HG03521 (cell line): Measurements from ENCODE around the gene ADM2.

Experiments used
- ATAC-seq: cut with Tn5 transposase; IDR thresholded peaks from one replicate; pipeline ENCODE4 v1.9.1; 2021; ENCODE audit warnings: mild to moderate bottlenecking, moderate library complexity; ENCODE audit not compliant: unreplicated experiment

ADM2 gene

GRCh38 chr22:50445071-50445879 lies 36.1 kb upstream of the ADM2 start:
- ATAC-seq, result no peak

GRCh38 chr22:50445880-50446707 lies 35.2 kb upstream of the ADM2 start:
- no peak for ATAC-seq

- ATAC-seq, result no peak
These were observed 34.4 kb upstream of the ADM2 start for GRCh38 chr22:50446708-50447575.

DNA sequence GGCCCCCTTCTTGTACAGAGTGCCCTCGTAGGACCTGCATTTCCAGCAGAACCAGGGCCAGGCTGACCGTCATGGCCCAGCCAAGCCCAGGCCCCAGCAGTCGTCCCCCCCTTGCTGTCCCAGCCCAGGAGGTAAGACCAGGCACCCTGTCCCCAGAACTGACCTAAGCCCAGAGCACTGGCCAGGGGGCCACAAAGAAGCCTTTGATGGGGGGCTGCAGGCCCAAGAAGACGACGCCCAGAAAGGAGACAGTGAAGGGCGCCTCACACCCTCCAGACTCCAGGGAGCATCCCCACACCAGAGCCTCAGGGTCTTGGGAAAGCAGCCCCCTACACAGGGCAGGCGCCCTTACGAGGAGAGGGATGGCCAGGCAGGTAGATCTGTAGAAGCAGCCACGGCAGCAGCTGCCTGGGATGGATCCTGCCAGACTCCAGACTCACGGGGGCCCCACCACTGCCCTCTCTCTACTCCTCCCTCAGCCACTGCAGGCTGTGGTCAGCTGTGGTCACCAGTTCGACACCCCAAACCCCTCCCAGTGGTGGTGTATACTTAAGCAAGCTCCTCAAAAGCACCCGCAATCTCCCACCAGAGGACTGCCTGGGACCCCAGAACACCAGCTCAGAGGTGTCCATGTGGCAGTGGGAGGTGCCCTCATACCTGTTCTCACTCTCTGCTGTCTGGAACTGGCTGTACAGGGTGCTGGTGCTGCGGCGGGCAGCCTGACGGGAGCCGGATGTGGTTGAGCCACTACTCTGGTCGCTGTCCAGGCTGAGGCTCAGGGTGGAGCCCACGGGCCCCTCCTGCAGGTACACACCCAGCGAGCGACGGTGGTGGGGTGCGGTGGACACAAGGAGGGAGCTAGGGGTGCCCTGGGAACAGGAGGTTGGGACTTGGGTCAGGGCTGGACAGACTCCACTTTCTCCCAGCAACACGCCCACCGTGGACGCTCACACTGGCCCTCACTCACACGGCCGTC lies 33.5 kb upstream of the ADM2 start:
- no peak for ATAC-seq

DNA sequence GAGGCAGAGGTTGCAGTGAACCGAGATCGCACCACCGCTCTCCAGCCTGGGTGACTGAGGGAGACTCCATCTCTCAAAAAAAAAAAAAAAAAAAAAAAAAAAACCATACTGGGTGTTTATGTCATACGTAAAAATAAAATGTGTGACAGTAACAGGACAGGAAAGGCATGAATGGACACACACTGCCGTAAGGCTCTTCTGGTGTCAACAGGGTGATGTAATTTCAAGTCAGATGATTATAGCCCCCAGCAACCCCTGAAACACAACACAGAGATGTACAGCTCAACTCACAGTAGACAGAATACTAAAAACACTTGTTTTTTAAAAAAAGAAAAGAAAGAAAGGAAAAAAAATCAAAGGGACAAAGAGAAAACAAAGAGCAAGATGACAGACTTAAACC lies 28.7 kb upstream of the ADM2 start:
- ATAC-seq, result no peak

DNA sequence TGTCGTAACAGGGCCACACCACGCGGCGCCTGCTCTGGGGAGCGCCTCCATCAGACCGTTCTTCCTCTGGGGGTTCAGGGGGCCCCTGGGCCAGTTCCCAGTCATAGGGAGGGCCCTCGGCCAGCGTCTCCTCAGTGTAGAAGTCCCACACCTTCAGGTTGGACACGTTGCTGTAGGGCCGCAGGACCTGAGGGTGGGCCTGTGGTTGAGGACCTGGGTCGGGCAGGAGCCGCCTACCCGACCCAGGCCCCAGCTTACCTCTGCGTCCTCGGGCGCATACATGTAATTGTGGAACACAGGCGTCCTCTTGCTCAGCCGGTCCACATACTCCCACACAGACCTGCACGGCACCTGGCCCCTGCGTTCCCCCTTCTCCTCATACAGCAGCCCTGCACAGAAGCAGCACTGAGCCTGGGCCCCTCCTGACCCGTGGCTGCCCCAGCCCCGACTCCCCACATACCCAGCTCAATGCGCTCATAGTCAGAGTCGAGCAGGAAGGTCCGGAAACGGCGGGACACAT lies 26.7 kb upstream of the ADM2 start:
- ATAC-seq, result no peak

DNA sequence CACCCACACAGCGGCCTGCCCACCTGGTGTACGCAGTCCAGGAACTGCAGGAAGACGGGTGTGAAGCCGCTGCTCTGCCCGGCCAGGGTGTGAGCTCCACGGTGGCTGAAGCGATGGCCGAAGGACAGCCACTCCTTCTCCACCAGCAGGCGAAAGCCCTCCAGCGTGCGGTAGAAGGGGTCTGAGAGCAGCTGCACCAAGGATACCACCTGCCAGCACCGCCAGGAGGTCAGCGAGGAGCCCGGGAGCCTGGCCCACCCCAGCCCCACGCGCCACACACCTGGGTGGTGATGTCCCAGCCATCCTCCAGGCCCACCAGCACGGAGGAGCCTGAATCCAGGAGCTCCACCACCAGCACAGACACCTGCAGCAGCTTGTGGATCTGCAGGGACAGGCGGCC lies 26.1 kb upstream of the ADM2 start:
- ATAC-seq, result no peak

DNA sequence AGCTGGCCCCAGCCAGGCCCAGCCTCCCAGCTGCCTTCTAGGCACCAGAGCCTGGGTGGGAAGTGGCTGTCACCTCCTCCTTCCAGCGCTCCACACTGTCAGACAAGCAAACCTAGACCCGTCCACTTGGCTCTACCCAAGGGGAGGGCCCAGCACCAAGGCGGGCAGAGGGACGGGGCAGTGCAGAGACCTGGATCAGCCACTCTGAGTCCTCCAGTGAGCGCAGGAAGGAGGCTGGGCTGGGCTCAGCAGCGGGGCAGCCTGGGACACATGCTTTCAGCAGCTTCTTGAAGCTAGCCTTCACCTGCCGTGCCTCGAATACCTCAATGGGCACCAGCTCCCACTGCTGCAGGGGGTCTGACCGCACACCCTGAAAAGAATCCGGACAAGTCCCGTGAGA lies 25.3 kb upstream of the ADM2 start:
- ATAC-seq, result no peak

DNA sequence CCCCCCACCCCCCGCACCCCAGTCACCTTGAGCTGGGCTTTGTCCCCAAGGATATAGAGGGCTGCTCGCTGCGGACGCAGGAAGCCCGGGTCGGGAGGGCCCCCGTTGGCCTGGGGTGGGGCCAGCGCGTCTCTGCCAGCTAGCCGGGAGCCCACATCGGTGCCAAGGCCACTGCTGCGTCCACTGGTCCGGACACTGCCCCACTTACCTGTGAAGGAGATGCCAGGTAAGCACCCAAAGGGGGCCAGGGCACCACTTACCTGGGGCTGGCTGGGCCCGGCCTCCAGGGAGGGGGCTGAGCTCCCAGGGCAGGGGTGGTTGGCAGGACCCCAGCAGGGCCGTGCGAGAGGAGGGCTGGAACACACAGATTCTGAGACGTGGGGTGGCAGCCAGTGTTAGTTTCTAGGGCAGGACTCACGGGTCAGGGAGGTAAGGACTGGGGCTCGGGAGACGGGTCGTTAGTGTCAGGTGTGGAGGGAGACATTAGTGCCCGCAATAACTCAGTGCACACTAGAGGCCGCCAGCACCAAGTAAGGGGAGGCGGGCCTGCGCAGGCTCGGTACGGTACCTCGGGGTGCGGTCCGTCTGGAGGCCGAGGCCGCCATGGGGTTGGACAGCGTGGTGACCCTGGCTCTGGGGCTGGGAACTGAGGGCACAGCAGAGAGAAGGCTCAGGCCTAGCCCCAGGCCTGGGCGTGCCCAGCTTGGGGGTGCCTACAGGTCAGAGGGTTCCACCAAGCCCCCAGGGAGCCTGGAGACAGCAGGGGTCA lies 24.7 kb upstream of the ADM2 start:
- no peak for ATAC-seq

DNA sequence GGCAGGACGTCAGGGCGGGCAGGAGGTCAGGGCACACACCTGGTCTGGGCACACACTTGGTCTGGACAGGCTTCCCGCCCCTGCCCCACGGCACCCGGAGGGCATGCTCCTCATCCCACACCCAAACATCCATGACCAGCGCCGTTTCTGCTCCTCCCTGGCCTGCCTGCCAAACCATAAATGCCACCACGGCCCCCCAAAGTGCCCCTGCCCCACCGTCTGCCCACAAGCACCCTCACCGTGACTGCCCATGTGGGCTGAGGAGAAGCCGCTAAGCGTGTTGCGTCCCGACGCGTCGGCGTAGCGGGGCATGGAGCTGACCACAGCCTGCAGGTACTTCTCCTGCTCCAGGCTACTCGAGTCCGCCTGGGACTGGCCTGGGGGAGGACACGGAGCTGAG lies 22.3 kb upstream of the ADM2 start:
- ATAC-seq, result no peak

DNA sequence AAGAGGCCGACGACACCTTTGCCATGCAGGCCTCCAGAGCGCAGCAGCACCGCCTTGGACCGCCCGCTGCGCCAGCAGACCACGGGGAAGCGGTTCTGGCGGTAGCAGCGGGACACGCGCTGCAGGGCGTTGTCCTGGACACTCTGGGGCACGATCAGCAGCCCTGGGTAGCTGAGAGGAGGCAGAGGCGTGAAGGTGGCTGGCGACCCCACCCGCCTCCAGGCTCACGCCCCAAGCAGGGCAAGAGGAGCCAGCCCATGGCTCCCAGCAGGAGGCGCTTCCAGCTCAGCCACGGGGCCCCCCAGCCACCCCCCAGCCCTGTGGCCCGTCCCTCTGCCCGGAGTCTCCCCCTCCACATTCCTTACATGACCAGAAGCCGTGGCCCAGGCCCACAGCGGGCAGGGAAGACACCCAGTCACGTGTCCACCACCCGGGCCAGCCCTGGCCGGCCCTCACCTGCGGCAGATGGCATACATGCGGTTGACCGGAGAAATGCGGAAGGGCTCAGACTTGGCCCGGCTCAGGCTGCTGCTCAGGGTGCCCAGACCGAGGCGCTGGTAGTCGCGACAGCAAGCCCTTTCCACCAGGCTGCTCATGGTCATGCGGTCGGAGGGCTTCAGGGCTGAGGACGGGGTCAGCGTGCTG lies 21.7 kb upstream of the ADM2 start:
- no peak for ATAC-seq

DNA sequence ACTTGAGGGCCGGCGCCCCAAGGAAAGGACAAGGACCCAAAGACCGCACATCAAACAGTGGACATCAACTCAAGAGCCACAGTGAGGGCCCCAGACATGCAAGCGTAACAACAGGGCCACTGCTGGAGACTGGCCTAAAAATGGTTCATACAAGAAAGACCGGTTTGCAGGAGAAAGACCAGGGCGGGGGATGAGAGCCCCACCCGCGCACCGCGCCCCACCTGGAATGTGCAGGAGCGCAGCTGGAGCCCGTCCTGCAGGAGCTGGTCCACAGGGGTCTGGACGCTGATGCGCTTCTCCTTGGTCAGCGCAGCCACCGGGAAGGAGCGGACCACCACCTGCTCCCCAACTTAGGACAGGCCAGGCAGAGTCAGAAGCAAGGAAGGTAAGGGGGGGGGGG lies 20.4 kb upstream of the ADM2 start:
- ATAC-seq, result no peak

- no peak for ATAC-seq
These were observed 19.8 kb upstream of the ADM2 start for GRCh38 chr22:50461536-50461935.

DNA sequence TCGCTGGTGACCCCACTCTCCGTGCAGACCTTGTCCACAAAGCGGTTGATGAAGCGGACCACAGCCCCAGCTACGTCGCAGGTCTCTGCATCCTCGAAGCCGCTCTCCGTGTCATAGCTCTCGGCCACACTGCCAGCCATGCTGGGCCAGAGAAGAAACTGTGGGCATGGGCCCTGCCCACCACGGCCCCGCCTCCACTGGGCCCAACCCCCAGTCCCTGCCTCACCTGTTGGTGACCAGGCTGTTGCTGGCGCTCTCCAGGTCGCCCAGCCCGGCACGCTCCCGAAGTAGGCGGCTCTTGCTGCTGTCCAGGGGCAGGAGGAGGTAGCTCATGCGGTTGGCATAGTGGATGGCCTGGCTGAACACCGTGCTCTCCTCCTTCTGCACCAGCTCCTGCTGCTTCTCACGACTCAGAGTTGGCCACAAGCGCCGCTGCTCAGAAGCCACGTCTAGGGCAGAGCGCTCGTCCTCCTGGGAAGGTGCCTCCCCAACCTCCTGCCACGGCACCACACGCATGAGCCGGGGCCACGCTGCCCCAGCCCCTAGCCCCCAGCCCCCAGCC lies 19.3 kb upstream of the ADM2 start:
- no peak for ATAC-seq

- no peak for ATAC-seq
These were observed 18.0 kb upstream of the ADM2 start for GRCh38 chr22:50463188-50463900.

- no peak for ATAC-seq
These were observed 16.9 kb upstream of the ADM2 start for GRCh38 chr22:50464451-50464850.

GRCh38 chr22:50465066-50465930 lies 16.0 kb upstream of the ADM2 start:
- no peak for ATAC-seq
